Ishikawa (cell line): ENCODE results near the gene RNF223.
A peak's percentile ranks its signal among the peaks of the same experiment; 100 is the strongest.

Experiments
- CREB1 ChIP-seq: IDR thresholded peaks from 2 replicates; pipeline ENCODE4 v1.6.1; 2012; ENCODE audit warnings: low read depth
- EGR1 ChIP-seq: IDR thresholded peaks from 2 replicates; pipeline ENCODE4 v1.6.1; 2012
- EP300 ChIP-seq: IDR thresholded peaks from 2 replicates; pipeline ENCODE4 v1.6.1; 2012; ENCODE audit warnings: borderline replicate concordance
- FOXM1 ChIP-seq: IDR thresholded peaks from 2 replicates; pipeline ENCODE4 v1.6.1; 2012; ENCODE audit warnings: low read depth, borderline replicate concordance
- NFIC ChIP-seq: IDR thresholded peaks from 2 replicates; pipeline ENCODE4 v1.6.1; 2012
- TCF12 ChIP-seq: IDR thresholded peaks from 2 replicates; pipeline ENCODE4 v1.6.1; 2012; ENCODE audit warnings: low read depth
- TEAD4 ChIP-seq: IDR thresholded peaks from 2 replicates; pipeline ENCODE4 v1.6.1; 2012
- YY1 ChIP-seq: IDR thresholded peaks from 2 replicates; pipeline ENCODE4 v1.6.1; 2012; ENCODE audit warnings: low read depth
- ZBTB7A ChIP-seq: IDR thresholded peaks from 2 replicates; pipeline ENCODE4 v1.6.1; 2012; ENCODE audit warnings: low read depth
- TF ChIP-seq, protein P1 (sequence below): IDR thresholded peaks from 2 replicates; pipeline ENCODE4 v1.6.1; 2012

RNF223 gene

DNA sequence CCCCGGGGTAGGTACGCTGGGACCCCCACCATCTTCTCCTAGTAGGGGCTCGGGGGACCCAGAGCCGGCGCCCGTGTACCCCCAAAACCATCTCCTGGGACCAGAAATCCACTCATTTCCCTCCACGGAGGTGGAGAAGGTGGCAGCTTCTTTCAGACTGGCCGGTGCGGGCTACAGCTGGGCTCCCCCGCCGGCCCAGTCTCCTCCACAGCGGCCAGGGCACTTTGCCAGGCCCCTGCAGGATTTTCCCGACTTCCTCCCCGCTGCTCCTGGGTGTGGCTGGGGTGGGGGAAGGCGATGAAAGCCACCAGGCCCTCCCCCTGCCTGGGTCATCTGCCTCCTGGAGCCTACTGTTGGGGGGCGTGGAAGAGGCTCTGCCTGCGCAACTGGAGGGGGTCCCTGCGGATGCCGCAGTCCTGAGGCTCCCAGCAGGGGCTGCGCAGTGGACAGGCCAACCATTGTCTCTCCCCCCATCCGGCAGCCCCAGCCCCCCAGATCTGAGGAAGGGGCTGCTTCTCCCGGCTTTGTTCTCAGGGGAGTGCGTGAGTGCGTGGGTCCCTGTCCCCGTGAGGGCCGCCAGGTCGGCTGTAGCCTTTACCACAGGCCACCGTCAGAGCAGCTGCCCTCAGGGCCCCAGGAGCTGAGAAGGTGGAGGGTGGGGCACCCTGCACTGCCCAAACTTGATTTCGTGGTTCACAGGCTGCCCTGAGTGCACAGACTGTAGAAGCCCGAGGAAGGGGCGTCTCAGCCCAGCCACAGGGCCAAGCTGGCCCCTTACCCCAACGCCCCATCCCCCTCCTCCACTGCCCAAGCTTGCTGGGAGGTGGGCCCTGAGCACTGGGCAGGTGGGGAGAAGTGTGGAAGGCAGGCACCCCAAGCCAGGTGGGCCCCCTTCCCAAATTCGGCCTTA, 52.8 kb downstream of the RNF223 start:
- TF ChIP-seq YY1: peak; percentile 23; the same call in 1 of the 2 replicates
- peak; percentile 57; the same call in 1 of the 2 replicates for TF ChIP-seq TEAD4
- no peak for TF ChIP-seq EGR1
- no peak for TF ChIP-seq CREB1
- peak; percentile 93 for TF ChIP-seq NFIC
- TF ChIP-seq, protein P1, sequence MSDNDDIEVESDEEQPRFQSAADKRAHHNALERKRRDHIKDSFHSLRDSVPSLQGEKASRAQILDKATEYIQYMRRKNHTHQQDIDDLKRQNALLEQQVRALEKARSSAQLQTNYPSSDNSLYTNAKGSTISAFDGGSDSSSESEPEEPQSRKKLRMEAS: peak; percentile 58; the same call in 1 of the 2 replicates
- TF ChIP-seq TCF12: peak; percentile 81
- TF ChIP-seq FOXM1: 0 out of 2 replicates have a peak, but pooled peaks have one; percentile 25
- peak; percentile 75 for TF ChIP-seq EP300
- peak; percentile 84 for TF ChIP-seq ZBTB7A
